ENCODE measurements around the gene GJC3.
"Not testable (repeated sequence)": the region's sequence is repeated elsewhere in the genome, so short reads cannot be mapped to it uniquely, and the experiment has no call there.

The GJC3 gene

DNA sequence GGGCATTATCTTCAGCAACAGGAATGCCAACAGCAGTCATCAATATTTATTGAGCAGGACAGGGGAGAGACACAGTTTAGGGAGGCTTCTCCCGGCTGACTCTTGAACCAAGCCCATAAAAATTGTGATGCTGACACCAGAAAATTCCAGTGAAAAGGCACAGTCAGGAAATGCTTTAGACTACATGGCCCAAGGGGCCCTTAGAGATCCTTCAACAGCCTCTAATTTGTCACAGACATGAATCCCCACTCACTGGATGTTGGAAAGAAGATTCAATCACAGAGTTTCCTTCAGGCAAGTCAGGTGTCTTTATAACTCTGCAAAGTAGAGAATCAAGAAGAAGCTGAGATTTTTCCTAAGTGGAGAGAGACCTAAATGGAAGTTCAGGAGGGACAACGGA is 1.2 kb downstream of the GJC3 start:
- FAIRE-seq: no peak

DNA sequence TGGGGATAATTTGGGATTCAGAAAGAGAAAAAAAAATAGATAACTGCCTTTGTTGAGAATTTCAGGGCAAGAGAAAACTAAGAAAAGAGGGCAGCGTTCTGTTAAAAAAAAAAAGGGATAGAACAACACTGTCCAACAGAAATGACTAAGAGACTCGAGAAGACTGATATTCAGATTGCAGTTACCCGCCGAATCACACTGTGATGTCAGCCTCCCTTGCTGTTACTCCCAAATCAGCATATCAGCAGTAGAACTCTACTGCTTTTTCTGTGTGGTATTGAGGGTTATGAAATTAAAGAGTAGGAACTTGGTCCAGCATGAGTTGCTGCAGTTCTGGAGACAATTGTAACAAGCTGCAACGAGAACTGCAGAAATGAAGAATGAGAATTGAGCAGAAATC is 1.9 kb downstream of the GJC3 start:
- FAIRE-seq: no peak

DNA sequence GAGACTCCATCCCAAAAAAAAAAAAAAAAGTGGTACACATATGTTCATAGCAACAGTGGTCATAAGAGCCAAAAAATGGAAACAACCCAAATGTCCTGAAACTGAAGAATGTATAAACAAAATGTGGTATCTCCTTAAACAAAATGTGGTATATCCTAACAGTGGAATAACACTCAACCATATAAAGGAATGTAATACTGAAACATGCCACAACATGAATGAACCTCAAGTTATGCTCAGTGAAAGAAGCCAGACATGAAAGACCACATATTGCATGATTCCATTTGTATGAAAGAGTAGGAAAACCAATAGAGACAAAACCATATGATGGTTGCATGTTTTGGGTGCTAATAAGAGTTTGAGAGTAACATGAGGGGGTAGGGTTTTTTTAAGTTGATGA is 3.1 kb downstream of the GJC3 start:
- no peak for FAIRE-seq

DNA sequence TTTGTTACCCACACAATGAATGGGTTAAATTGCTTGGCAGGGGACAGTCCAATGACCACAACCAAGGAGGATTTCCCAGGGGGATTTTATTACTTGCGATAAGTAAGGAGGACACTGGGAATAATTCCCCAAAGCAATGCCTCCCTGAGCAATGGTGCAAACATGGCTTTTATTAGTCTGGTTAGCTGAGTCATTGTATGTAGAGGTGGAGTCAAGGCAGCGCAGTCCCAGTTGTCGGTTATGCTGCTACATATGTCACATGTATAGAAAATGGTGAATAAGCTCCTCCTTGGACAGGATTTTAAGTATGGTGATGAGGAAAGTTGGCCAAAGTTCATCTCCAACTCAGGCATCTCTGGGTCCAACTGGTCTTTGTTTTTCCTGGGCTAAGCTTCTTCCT is 6.2 kb downstream of the GJC3 start:
- FAIRE-seq: no peak

DNA sequence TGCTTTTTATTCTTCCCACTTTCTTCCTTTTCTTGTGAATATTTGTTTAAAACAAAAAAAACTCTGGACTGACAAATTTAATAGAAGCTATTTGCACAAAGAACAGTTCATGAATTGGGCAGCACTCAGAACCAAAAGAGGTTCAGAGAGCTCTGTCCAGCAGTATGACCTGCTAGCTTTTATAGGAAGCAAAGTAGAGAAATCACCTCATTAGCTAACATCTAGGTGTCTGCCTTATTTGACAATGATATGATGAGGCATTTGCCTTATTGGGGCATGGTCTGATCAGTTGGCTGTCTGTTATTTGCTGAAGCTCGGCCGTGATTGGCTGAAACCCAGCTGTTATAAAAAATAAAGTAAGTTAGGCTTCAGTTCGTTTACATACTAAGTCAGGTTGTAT is 9.3 kb downstream of the GJC3 start:
- FAIRE-seq: no peak

DNA sequence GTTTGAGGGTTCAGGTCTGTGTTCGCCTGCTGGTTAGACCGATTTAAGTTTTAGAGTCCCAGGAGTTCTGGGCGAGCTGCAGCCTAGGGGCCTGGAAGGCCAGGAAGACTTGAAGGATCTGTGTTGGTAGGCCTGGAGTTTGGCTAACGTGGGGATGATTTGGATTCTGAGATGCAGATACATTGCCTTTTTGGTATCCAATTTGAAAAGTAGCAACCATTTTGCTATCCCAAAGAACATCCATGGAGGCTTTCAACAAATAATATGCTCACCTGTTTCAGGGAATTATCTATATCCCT is 9.7 kb downstream of the GJC3 start:
- no peak for FAIRE-seq

DNA sequence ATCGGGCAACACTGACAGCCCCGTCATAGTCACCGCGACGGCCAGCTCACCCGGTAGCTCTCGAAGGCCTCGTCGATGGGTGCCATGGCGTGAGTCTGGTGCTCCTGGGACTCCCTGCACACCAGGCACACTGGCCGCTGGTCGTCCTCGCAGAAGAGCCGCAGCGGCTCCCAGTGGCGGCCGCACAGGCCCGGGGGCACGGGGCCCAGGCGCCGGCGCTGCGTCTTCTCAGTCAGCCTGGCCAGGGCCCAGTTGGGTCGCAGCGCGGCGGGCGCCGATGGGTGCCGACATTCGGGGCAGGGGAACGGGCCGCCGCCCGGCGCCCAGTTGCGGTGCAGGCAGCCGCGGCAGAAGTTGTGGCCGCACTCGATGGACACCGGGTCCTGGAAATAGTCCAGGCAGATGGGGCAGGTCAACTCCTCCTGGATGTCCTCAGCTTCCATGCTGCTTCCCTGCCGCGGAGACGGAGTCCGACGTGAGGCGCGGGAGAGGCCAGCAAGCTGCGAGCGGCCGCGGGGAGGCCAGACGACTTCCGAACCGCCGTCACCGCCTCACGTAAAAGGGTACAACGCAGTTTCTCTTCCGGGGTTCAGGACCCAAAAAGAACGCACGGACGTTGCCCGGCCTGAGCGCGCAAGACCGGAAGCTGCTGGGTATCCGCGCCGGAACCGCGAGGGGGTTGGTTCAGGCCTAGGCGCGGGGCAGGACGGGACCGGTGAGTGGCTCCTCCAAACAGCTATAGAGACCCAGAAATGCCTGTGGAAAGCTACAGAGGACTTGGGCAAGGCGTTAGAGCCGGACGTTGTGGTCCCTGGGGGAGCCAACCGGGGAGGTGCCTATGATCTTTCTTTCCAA is 10.2 kb downstream of the GJC3 start, which contains the start of gene TRIM4:
TRIM4 (minus strand) TSS at position 572 of the 855 bp plus-strand sequence; CDS start at position 443, 129 bp downstream.
- FAIRE-seq: no peak

DNA sequence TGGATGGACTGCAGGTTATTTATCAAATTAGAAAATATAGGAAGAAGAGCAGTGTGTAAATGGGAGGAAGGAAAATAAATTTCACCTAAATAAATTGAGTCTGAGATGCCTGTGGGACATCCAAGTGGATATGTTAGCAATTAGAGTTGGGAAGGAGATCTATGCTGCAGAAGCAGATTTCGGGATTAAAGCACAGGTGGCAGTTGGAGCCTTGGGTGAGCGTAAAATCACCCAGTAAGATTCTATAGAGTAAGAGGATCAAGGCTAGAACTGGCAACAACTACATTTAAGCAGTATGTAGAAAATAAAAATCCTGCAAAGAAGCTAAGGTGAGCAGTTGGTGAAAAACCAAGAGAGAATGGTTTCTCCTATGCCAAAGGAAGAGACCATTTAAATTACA is 18.4 kb downstream of the GJC3 start:
- no peak for FAIRE-seq

DNA sequence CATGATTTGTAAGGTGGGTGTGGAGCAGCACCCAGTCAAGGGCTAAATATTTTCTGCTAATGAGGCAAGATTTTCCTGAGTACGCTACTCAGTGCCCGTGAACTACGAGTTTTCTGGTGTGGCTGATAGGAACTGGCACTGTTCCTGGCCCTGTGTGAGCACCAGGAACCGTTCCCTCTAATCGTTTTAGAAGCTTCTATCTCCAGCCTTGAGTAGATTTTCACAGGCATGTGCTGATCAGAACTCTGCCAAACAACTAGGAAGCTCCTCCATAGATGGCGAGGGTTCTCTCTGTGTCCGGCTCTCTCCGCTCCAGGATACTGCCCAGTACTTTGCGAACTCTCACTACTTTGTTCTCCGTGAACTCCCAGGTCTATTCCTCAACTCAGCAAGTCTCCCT is 27.8 kb downstream of the GJC3 start:
- FAIRE-seq: no peak

DNA sequence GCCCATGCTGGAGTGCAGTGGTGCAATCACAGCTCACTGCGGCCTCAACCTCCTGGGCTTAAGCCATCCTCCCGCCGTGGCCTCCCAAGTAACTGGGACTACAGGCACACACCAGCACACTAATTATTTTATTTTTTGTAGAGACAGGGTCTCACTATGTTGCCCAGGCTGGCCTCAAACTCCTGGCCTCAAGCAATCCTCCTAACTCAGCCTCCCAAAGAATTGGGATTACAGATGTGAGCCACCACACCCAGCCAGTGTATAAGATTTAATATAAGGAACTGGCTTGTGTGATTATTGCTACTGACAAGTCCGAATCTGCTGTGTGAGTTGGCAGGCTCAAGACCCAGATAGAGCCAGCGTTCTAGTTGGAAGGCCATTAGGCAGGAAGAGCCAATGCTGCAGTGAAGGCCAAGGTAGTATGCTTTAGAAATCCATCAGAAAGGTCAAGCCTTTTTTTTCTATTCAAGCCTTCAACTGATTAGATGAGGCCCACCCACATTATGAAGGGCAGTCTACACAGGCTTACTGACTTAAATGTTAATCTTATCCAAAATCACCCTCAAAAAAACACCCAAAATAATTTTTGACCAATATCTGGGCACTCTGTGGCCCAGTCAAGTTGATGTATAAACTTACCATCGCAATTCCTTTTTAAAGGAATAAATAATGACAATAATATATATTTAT is 29.4 kb downstream of the GJC3 start:
- no peak for FAIRE-seq

DNA sequence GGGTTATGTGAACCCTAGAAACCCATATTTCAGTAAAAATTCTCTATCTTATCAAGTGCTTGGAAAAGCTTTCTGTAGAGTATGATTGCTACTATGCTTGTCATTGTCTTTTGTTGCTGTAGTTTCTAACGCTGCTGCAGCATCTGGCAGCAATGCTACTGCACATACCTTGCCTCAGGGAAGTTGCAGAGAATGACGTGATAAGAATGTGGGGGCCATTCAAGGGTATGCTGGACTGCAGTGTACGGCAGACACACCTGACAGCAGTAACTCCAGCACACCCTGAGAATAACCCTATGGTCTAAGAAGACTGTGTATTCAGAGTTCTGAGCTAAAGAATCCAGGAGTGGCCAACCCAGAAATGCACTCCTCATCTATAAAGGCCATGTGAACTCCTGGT is 30.6 kb downstream of the GJC3 start:
- no peak for FAIRE-seq

DNA sequence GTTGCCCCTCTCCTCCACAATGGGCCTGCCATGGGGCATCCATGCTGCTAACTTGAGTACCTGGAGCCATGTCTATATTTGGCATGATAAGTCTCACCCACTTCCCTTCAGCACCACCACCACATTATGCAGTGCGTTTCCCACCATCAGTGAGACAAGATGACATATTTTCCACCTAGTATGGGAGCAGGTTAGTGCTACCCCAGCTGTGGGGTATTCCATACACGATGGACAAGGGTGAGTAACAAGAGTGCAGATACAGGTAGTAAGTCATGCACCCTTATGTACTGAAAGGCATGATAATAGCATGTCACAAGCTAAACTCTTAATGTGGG is 31.4 kb downstream of the GJC3 start:
- FAIRE-seq: no peak

DNA sequence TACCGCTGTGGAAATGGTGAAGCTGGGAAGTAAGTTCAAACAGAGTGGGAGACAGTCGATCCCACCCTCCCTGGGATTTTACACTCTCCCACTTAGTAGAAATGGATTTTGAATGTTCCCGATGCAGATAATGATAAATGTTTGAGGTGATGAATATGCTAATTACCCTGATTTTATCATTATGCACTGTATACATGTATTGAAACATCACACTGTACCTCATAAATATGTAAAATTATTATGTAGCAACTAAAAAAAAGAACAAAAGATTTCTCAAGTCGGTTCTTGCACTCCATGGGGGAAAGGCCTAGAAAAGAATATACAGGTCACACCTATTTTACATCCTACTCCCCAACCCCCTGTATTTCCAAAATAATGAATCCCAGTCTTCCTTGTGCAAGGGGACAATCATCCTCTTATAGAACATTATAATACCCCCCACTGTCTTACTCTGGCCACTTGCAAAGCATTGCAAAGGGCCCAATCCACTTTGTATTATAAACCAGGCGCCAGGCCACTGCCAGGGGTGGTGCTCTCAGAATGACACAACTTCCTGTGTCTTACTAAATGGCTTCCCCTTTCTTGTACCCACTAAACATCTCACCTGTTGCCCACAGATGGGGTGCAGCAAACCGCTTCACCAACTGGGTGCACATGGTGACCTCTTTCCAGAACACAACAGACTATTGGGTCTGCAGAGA is 31.9 kb downstream of the GJC3 start:
- FAIRE-seq: no peak

DNA sequence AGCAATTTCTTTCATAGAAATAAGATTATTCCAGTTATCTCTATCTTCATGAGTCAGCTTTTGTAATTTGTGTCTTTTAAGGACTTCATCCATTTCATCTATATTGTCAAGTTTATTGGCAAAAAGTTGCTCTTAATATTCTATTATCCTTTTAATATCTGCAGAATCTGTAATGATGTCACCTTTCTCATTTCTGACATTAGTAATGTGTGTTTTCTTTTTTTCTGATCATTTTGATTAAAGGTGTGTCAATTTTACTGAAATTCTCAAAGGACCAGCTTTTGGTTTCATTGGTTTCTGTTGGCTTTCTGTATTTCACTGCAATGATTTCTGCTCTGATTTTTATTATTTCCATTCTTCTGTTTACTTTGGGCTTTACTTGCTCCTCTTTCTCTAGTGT is 34.7 kb downstream of the GJC3 start:
- FAIRE-seq: no peak

DNA sequence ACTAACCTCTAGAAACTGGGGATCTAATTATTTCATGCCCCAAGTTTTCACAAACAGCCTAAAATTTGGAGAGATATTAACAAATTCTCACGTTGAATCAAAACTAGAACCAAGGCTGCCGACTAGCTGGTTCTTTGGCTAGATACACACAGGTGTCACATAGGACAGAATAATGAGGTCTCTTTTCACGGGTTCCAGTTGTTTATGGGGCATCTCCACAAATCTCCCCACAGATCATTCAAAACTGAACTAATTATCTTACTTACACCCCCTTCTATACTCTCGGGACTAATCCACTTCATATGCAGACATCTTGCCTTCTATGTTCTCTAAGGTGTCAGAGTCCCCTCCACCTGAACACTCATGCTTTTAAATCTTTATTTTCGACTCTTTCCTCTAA is 36.1 kb downstream of the GJC3 start:
- FAIRE-seq: no peak

DNA sequence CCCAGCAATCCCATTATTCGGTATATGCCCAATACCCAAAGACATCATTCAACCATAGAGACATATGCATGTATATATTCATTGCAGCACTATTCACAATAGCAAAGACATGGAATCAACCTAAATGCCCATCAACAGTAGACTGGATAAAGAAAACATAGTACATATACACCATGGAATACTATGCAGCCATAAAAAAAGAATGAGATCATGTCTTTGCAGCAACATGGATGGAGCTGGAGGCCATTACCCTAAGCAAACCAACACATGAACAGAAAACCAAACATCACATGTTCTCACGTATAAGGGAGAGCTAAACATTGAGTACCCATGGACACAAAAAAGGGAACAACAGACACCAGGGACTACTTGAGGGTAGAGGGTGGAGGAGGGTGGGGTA is 39.1 kb downstream of the GJC3 start:
- FAIRE-seq: not testable (repeated sequence)

DNA sequence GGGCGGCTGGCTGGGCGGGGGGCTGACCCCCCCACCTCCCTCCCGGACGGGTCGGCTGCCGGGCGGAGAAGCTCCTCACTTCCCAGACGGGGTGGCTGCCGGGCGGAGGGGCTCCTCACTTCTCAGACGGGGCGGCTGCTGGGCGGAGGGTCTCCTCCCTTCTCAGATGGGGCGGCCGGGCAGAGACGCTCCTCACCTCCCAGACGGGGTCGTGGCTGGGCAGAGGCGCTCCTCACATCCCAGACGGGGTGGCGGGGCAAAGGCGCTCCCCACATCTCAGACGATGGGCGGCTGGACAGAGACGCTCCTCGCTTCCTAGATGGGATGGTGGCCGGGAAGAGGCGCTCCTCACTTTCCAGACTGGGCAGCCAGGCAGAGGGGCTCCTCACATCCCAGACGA is 41.1 kb downstream of the GJC3 start:
- FAIRE-seq: not testable (repeated sequence)

DNA sequence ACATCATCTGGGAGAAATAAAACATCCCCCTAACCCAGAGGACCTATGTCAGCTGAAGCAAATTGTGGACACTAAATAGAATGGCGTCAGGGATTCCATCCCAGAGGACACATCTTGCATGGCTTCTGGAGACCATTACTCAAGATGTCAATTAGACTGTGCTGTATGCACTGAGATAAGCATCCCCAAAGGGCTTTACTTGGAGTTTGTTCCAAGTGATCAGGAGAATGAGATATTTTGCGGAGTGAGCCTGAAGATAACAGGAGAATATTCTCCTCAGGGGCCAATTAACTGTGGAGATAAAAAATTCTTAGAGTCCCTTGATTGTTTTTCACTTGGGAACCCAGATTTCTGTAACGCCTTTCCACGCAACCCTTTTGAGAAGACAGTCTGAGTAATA is 48.0 kb downstream of the GJC3 start:
- no peak for FAIRE-seq

DNA sequence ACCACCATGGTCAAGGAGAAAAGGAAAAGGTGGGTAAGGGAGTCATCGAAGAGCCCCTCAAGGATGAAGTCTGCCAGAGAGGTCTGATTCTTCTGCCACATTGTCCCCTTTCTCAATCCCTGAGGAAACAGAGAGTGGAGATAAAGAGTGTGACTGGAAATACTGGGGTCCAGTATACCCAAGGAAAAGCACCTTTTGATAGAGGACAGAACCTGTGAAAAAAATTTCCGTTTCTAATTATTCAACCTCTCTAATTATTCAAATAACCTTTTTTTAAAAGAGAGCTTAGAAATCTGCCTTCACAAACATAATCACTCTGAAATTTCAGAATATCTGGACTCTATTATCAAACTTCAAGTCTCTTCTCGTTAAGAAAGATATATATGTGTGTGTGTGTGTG is 52.5 kb downstream of the GJC3 start, which contains the start of gene OR2AE1:
OR2AE1 (minus strand) TSS at position 101 of the 400 bp plus-strand sequence; CDS start at position 101, 0 bp downstream.
- FAIRE-seq: no peak

DNA sequence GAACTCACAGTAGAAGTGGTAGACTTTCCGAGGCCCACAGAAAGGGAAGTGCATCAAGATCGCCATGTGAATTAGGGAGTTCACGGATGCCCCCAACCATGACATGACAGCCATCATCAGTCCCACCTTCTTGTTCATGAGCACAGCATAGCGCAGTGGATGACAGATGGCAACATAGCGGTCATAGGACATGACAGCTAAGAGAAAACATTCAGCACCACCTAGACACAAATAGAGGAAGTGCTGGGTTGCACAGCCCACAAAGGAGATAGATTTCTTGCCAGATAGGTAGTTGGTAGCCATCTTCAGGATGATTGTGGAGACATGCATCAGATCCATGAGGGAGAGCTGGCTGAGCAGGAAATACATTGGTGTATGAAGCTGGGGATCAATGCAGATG is 52.9 kb downstream of the GJC3 start:
- no peak for FAIRE-seq
